Bronchial epithelial cell (primary cell): ENCODE results near the gene TOM1L1. TPM values are rescaled to one million over a fixed set of nuclear protein-coding genes. Genes with fewer than 3 reads are reported as not detected.

ENCODE experiments used
- DNase-seq: peaks from one replicate; pipeline ENCODE4 v3.0.0-alpha.2; 2010; ENCODE audit warnings: low read depth
- FAIRE-seq: peaks from 2 replicates; lab custom pipeline; 2011; peaks lifted over from hg19 to GRCh38; lab: Jason Lieb, UNC
- H3K27me3 ChIP-seq: 2 replicates; pipeline ENCODE4 v1.5.1; 2011; ENCODE audit warnings: low read length; ENCODE audit not compliant: control insufficient read depth, insufficient read depth
- H3K36me3 ChIP-seq: 2 replicates; pipeline ENCODE4 v1.5.1; 2011; ENCODE audit warnings: low read length; ENCODE audit not compliant: control insufficient read depth, insufficient read depth
- H3K4me3 ChIP-seq: 2 replicates; pipeline ENCODE4 v1.5.1; 2011; ENCODE audit warnings: mild to moderate bottlenecking, low read depth, low read length, control low read depth
- total RNA-seq: library from RNA; depleted of rRNA; stranded (reverse); fragments of >200 nt; gene quantifications from 2 replicates; pipeline ENCODE4 v1.2.1, GENCODE V29; 2014
- TF ChIP-seq, protein P1 (sequence below): IDR thresholded peaks from 2 replicates; pipeline ENCODE4 v1.5.1; 2011; ENCODE audit warnings: mild to moderate bottlenecking, moderate library complexity, low read length, control low read depth, inconsistent platforms; ENCODE audit not compliant: insufficient read depth, severe bottlenecking

TOM1L1 gene
- total RNA-seq, 1 donor from 2014 or later, result 60.3 TPM

DNA sequence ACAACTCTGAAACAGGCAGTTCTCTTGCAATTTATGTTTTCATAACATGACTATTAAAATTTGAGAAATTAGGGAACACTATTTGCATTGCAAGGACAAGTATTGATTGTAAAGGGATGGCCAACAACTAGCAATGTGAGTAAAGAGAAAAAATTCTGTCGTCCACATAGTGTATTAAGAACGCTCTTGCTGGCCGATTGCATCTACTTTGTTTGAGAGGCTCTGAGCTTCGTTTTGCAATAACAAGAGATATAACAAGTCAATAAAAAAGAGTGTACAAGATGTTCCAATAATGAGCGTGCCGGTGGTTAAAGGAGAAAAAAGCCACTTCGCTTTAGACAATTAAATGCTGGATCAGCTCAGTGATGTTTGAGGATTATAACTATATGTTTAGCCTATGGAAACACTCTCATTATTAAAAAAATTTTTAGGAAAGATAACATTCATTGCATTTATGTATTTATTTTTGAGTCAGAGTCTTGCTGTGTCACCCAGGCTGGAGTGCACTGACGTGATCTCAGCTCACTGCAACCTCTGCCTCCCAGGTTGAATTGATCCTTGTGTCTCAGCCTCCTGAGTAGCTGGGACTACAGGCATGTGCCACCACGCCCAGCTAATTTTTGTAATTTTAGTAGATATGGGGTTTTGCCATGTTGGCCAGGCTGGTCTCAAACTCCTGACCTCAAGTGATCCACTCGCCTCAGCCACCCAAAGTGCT, 19.2 kb upstream of the TOM1L1 start:
- FAIRE-seq, result no peak
- no peak overlapping the region for H3K4me3 ChIP-seq
- TF ChIP-seq, protein P1, sequence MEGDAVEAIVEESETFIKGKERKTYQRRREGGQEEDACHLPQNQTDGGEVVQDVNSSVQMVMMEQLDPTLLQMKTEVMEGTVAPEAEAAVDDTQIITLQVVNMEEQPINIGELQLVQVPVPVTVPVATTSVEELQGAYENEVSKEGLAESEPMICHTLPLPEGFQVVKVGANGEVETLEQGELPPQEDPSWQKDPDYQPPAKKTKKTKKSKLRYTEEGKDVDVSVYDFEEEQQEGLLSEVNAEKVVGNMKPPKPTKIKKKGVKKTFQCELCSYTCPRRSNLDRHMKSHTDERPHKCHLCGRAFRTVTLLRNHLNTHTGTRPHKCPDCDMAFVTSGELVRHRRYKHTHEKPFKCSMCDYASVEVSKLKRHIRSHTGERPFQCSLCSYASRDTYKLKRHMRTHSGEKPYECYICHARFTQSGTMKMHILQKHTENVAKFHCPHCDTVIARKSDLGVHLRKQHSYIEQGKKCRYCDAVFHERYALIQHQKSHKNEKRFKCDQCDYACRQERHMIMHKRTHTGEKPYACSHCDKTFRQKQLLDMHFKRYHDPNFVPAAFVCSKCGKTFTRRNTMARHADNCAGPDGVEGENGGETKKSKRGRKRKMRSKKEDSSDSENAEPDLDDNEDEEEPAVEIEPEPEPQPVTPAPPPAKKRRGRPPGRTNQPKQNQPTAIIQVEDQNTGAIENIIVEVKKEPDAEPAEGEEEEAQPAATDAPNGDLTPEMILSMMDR, result no peak
- no peak for DNase-seq
- no peaks in the 10 kb centered on the region for H3K36me3 ChIP-seq
- H3K27me3 ChIP-seq, result no peaks in the 10 kb centered on the region

DNA sequence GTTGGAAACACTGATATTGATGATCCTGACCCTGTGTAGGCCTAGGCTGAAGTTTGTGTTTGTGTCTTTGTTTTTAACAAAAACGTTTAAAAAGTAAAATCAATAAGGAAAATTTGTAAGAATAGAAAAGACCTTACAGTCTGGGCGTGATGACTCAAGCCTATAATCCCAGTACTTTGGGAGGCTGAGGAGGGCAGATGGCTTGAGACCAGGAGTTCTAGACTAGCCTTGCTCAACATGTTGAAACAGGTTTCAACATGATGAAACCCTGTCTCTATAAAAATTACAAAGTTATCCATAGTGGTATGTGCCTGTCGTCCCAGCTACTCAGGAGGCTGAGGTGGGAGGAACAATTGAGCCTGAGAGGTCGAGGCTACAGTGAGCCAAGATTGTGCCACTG, 18.3 kb upstream of the TOM1L1 start:
- Histone ChIP-seq H3K4me3 (no peak overlapping the region), H3K36me3 (no peaks in the 10 kb centered on the region), H3K27me3 (no peaks in the 10 kb centered on the region)
- FAIRE-seq (no peak), DNase-seq (peak; percentile 85)
- TF ChIP-seq, protein P1, result no peak

DNA sequence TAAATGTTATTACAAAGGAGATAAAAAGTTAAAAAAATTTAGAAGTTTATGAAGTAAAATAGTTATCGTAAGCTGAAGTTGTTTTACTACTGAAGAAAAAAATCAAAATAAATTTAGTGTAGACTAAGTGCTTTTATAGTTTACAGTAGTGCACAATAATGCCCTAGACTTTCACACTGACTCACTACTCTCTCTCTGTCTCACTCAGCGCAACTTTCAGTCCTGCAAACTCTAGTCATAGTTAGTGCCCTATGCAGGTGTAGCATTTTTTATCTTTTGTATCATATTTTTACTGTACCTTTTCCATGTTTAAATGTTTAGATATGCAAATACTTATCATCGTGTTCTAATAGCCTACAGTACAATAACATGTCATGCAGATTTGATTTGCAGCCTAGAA, 17.7 kb upstream of the TOM1L1 start:
- H3K4me3 ChIP-seq, result no peak overlapping the region
- FAIRE-seq (no peak), DNase-seq (no peak)
- TF ChIP-seq, protein P1, result no peak
- no peaks in the 10 kb centered on the region for H3K27me3 ChIP-seq
- no peaks in the 10 kb centered on the region for H3K36me3 ChIP-seq

DNA sequence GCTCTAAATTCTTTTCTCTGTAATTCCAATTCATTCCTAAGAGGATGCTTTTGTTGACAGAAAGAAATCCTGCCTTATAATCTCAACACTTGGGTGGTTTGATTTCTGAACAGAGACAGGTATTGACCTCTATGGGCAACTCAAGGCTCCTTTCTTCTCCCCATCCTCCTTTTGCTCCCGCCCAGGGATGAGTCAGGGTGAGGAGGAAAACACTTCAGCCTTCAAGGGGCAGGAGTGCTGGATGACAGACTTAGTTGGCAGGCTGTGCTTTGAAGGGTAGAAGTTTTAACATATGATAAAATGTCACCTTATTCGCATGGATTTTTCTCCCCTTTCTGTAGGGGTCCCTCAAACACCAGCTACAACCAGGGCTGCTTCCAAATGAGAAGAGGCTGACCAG, 16.7 kb upstream of the TOM1L1 start:
- FAIRE-seq (no peak), DNase-seq (peak; percentile 58)
- no peak overlapping the region for H3K4me3 ChIP-seq
- no peaks in the 10 kb centered on the region for H3K27me3 ChIP-seq
- TF ChIP-seq, protein P1, result no peak
- no peaks in the 10 kb centered on the region for H3K36me3 ChIP-seq

DNA sequence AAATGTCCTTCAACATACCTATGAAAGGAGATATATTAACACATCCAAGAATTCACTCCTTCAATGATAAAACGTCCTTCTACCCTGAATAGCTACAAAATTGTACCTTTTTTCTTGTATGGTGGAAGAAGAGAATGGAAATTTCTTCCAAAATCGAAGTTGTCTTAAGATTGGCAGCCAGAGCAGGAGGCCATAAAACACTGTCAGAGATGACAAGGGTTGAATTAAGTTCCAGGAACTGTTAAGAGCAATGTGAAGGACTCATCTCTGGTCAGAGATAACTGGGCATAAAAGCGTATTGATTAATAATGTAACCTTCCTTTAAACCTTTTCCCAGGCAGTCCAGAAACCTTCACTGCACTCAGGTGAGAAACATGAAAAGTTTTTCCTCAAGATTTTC, 12.9 kb upstream of the TOM1L1 start:
- no peak overlapping the region for H3K4me3 ChIP-seq
- DNase-seq (no peak), FAIRE-seq (no peak)
- no peaks in the 10 kb centered on the region for H3K27me3 ChIP-seq
- H3K36me3 ChIP-seq, result no peaks in the 10 kb centered on the region
- TF ChIP-seq, protein P1, result no peak

DNA sequence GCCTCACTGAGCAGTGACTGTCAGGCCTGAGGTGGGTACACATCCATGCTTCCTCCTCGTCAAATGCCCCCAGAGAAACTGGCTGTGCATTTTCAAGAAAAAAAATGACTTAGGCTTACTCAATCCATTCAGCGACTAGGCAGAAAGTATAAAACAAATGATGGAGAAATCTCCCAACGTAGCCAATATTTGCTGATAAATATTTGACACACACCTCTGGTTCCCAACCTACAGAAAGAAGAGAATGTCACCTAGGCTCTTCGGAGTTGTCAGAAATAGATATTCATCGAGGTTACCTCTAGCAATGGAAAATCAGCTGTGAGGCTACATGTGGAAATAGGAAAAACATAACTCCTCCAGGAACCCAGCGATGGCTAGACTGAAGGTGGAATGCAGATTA, 12.4 kb upstream of the TOM1L1 start:
- DNase-seq (no peak), FAIRE-seq (no peak)
- TF ChIP-seq, protein P1, result no peak

More for the DNA sequence above, 12.4 kb upstream of the TOM1L1 start:
- H3K4me3 ChIP-seq, result no peak overlapping the region
- H3K27me3 ChIP-seq, result no peaks in the 10 kb centered on the region
- H3K36me3 ChIP-seq, result no peaks in the 10 kb centered on the region
